BJ (cell line): ENCODE results near the gene SQSTM1. TPM values are rescaled to one million over a fixed set of nuclear protein-coding genes. Genes with fewer than 3 reads are reported as not detected.

Experiments used
- CTCF ChIA-PET: fragments of 350-600 bp; formaldehyde crosslinking; extraction: SDS; loops from one replicate; lab custom pipeline; 2021; ENCODE audit warnings: antibody characterized with exemption, inconsistent platforms; lab: Yijun Ruan, JAX
- POLR2A ChIA-PET: fragments of 300-600 bp; sonication (Branson Sonifier 250); formaldehyde crosslinking; extraction: SDS; loops from one replicate; lab custom pipeline; 2021; ENCODE audit warnings: antibody characterized with exemption; lab: Charles Lee
- DNase-seq: peaks from one replicate; pipeline ENCODE4 v3.0.0-alpha.2; 2011; ENCODE audit warnings: low read depth
- H3K27me3 ChIP-seq: 2 replicates; pipeline ENCODE4 v1.6.0; 2011; ENCODE audit warnings: low read length; ENCODE audit not compliant: control insufficient read depth, insufficient read depth
- H3K36me3 ChIP-seq: 2 replicates; pipeline ENCODE4 v1.5.1; 2011; ENCODE audit warnings: low read length; ENCODE audit not compliant: control insufficient read depth, insufficient read depth
- H3K4me3 ChIP-seq: 2 replicates; pipeline ENCODE4 v1.5.1; 2011; ENCODE audit warnings: low read depth, mild to moderate bottlenecking, control low read depth, low read length
- CTCF ChIP-seq: IDR thresholded peaks from 2 replicates; pipeline ENCODE4 v1.5.1; 2011; ENCODE audit warnings: low read depth, mild to moderate bottlenecking, control low read depth, inconsistent platforms, low read length, moderate library complexity; ENCODE audit not compliant: insufficient read depth
- polyA plus RNA-seq: library from polyadenylated mRNA; depleted of rRNA; stranded (reverse); fragments of >200 nt; gene quantifications from 2 replicates; pipeline ENCODE4 v1.2.3, GENCODE V29; 2011

Gene SQSTM1
- polyA plus RNA-seq, 1 experiment: 307 TPM

- no peak for DNase-seq
- no peak for TF ChIP-seq CTCF
- POLR2A ChIA-PET: no interaction called here
- Histone ChIP-seq H3K36me3 (peaks cover 37% of the 10 kb centered on the region), H3K27me3 (no peaks in the 10 kb centered on the region), H3K4me3 (no peak overlapping the region)
- CTCF ChIA-PET: interaction anchor here (0.5 kb wide), 1 partner anchor 13 kb away, joined by 3 read pairs; no protein-coding TSS in a partner anchor
These were observed 44.0 kb downstream of the SQSTM1 start for GRCh38 chr5:179864686-179865085.

- peaks cover 40% of the 10 kb centered on the region for H3K36me3 ChIP-seq
- TF ChIP-seq CTCF: no peak
- DNase-seq: no peak
- H3K4me3 ChIP-seq: no peak overlapping the region
- ChIA-PET CTCF (interaction anchor here (0.5 kb wide), 1 partner anchor 20 kb away, joined by 3 read pairs; no protein-coding TSS in a partner anchor), POLR2A (no interaction called here)
- no peaks in the 10 kb centered on the region for H3K27me3 ChIP-seq
These were observed 45.0 kb downstream of the SQSTM1 start for GRCh38 chr5:179865491-179866240.

GRCh38 chr5:179866241-179867078 lies 45.8 kb downstream of the SQSTM1 start:
- peaks cover 47% of the 10 kb centered on the region for H3K36me3 ChIP-seq
- TF ChIP-seq CTCF: no peak
- no peak overlapping the region for H3K4me3 ChIP-seq
- DNase-seq: no peak
- CTCF ChIA-PET: interaction anchor here (0.5 kb wide), 1 partner anchor 20 kb away, joined by 3 read pairs; no protein-coding TSS in a partner anchor
- H3K27me3 ChIP-seq: no peaks in the 10 kb centered on the region
- POLR2A ChIA-PET: interaction anchor here (0.5 kb wide), 1 partner anchor 111 kb away, joined by 4 read pairs; no protein-coding TSS in a partner anchor

- POLR2A ChIA-PET: interaction anchor here (0.5 kb wide), 1 partner anchor 111 kb away, joined by 4 read pairs; no protein-coding TSS in a partner anchor
- no peak for TF ChIP-seq CTCF
- CTCF ChIA-PET: no interaction called here
- Histone ChIP-seq H3K27me3 (no peaks in the 10 kb centered on the region), H3K36me3 (peaks cover 48% of the 10 kb centered on the region), H3K4me3 (no peak overlapping the region)
- DNase-seq: no peak
These were observed 46.4 kb downstream of the SQSTM1 start for GRCh38 chr5:179867079-179867465.

- ChIA-PET POLR2A (no interaction called here), CTCF (no interaction called here)
- Histone ChIP-seq H3K27me3 (no peaks in the 10 kb centered on the region), H3K36me3 (peaks cover 49% of the 10 kb centered on the region), H3K4me3 (no peak overlapping the region)
- TF ChIP-seq CTCF: no peak
- DNase-seq: no peak
These were observed 46.8 kb downstream of the SQSTM1 start for GRCh38 chr5:179867476-179867875.
